ENCODE results near the gene USP24. TPM values are rescaled to one million over a fixed set of nuclear protein-coding genes. Genes with fewer than 3 reads are reported as not detected.

Gene USP24
- total RNA-seq, 4 donors from 2014 or later = 42.7 to 77.1 (median 64.8) TPM

- DNase-seq (ENCODE audit: low spot score) (no peak), ATAC-seq (ENCODE audit: low FRiP score) (no peak)
- TF ChIP-seq, protein P1, sequence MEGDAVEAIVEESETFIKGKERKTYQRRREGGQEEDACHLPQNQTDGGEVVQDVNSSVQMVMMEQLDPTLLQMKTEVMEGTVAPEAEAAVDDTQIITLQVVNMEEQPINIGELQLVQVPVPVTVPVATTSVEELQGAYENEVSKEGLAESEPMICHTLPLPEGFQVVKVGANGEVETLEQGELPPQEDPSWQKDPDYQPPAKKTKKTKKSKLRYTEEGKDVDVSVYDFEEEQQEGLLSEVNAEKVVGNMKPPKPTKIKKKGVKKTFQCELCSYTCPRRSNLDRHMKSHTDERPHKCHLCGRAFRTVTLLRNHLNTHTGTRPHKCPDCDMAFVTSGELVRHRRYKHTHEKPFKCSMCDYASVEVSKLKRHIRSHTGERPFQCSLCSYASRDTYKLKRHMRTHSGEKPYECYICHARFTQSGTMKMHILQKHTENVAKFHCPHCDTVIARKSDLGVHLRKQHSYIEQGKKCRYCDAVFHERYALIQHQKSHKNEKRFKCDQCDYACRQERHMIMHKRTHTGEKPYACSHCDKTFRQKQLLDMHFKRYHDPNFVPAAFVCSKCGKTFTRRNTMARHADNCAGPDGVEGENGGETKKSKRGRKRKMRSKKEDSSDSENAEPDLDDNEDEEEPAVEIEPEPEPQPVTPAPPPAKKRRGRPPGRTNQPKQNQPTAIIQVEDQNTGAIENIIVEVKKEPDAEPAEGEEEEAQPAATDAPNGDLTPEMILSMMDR (IDR thresholded peaks at IDR 0.05) = no peak
These were observed 64.1 kb downstream of the USP24 start for GRCh38 chr1:55150880-55151588.

DNA sequence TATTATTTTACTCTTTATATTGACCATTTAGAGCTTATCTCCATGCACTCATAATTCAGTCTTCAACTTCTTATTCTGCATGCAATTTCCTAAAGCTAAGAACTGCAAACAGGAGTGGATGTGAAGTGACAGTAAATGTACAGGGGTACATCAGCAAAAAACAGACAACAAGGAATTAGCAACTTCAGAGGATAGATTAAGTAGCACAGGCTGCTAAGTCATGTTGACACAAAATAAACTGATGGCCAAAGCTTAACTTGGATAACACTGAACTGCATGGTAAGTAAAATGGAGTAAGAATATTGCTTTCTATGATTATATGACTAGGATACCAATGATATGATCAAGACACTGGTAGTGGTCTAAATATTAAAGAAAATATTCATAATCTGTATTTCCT lies 66.5 kb downstream of the USP24 start:
- TF ChIP-seq, protein P1 (IDR thresholded peaks at IDR 0.05) = no peak
- DNase-seq (ENCODE audit: low spot score) (no peak), ATAC-seq (ENCODE audit: low FRiP score) (no peak)

GRCh38 chr1:55147524-55147923 lies 67.6 kb downstream of the USP24 start:
- ATAC-seq (ENCODE audit: low FRiP score) = no peak
- DNase-seq (ENCODE audit: low spot score) = no peak
- TF ChIP-seq, protein P1 (IDR thresholded peaks at IDR 0.05) = no peak

DNA sequence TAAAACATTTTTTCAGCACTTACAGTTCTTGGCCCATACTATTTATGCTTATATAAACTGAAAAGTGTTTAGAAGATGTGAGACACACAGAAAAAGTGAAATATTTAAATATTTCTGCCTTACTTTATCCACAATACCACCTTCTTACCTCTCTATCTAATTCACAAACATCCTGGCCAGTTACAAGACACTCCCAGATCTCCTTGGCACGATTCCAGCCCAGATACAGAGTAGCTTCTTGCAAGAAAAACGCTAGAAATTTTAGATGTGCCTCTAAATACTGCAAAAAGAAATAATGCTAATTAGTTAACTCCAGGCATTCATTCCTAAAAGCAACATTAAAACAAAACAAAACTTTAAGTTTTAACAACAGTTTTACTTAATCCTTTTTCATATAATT lies 68.4 kb downstream of the USP24 start:
- DNase-seq (ENCODE audit: low spot score) (no peak), ATAC-seq (ENCODE audit: low FRiP score) (no peak)

GRCh38 chr1:55144886-55145285 lies 70.3 kb downstream of the USP24 start:
- TF ChIP-seq, protein P1 (IDR thresholded peaks at IDR 0.05) = no peak
- DNase-seq (ENCODE audit: low spot score) (no peak), ATAC-seq (ENCODE audit: low FRiP score) (no peak)

More for the DNA sequence above, 68.4 kb downstream of the USP24 start:
- TF ChIP-seq, protein P1 (IDR thresholded peaks at IDR 0.05) = no peak

DNA sequence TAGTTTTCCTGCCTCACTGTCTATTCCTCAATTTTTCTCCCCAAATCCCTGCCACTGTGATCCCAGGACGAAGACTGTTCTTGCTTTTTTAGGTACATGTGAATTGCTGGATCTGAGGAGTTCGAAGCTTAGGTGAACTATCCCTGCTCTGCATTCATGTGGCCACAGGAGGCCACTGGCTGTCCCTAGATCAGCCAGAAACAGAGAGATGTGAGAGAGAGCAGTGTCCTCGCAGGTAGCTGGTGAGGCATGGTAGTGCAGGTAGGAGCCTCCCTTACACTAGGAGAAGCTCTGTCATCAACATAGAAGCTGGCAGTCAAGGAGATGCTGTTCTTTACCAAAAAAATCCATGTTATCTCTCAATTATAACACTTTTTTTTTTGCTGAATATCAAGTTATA lies 71.5 kb downstream of the USP24 start:
- TF ChIP-seq, protein P1 (IDR thresholded peaks at IDR 0.05) = no peak
- no peak for DNase-seq (ENCODE audit: low spot score)
- ATAC-seq (ENCODE audit: low FRiP score) = no peak

- DNase-seq (ENCODE audit: low spot score) = no peak
- ATAC-seq (ENCODE audit: low FRiP score) = no peak
- TF ChIP-seq, protein P1 (IDR thresholded peaks at IDR 0.05) = no peak
These were observed 73.8 kb downstream of the USP24 start for GRCh38 chr1:55141295-55141893.

All from omental fat pad (tissue), 4 donors.